ENCODE data around the gene CYFIP2. TPM values are rescaled to one million over a fixed set of nuclear protein-coding genes. Genes with fewer than 3 reads are reported as not detected.

The CYFIP2 gene
- total and polyA plus RNA-seq, 12 donors: 24.8 to 123 (median 54.8) TPM

DNA sequence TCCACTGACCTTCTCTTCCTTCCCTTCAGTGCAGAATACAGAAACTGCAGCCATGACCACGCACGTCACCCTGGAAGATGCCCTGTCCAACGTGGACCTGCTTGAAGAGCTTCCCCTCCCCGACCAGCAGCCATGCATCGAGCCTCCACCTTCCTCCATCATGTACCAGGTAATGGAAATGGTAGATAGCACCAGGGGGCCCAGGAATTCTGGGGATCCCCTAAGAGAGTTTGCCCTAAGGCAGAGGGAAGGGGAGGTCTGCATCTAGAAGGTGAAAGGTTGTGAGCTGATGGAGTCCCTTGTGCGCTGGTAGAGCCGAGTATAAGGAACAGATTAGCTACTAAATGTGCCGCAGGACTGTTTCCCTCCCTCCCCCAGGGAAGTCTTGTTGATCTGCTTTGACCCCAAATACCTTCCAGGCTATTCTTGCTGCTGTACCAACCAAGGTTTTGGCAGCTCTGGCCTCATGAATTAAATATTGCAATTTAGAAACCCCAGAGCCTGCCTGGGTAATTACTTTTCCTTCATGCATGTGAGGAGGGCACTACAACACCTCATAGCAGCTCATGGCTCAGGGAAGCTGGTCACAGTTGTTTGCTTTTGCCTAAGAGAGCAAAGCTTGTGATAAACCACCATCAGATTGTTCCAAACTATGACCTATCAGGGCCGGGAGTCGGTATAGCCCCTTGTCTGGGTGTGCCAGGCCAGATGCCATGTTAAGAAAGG, 19.6 kb downstream of the CYFIP2 start:
- H3K4me3 ChIP-seq: no peak overlapping the region
- no peak for DNase-seq
- no peak for TF ChIP-seq CTCF (IDR thresholded peaks at IDR 0.05)
- TF ChIP-seq POLR2A (IDR thresholded peaks at IDR 0.05): no peak
- peaks cover 0 to 20% of the 10 kb centered on the region in 2 donors for H3K4me1 ChIP-seq (replicated peaks in 1 of 2)
- no peaks in the 10 kb centered on the region for H3K9me3 ChIP-seq (replicated peaks in 1 of 3)
- intact Hi-C loops (cut with DNase I): no loop called here
- no peak overlapping the region for H3K27ac ChIP-seq
- H3K27me3 ChIP-seq: no peaks in the 10 kb centered on the region
- no peaks in the 10 kb centered on the region for H3K36me3 ChIP-seq (replicated peaks in 1 of 2)
- 87 to 93% (median 90%) methylated on average over 7 to 10 of the region's 10 CpGs for WGBS, 4 donors

DNA sequence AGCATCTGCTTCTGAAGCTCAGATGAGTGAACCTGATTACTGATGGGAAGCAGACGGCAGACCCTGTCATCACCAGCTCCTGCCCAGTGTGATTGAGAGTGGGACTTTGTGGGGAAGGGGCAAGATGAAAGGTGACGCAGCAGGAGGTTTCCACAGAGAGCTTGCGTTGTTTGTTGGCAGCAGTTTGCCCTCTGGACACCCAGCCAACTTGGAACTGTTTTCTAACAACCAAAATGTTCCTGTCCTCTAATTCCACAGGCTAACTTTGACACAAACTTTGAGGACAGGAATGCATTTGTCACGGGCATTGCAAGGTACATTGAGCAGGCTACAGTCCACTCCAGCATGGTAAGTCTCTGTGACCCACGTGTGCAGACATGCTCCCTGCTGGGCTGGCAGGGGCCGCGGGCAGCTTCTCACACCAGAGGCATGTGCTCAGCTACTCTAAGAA, 20.9 kb downstream of the CYFIP2 start:
- Histone ChIP-seq H3K9me3 (replicated peaks in 1 of 3) (no peaks in the 10 kb centered on the region), H3K36me3 (replicated peaks in 1 of 2) (no peaks in the 10 kb centered on the region), H3K4me1 (replicated peaks in 1 of 2) (peaks cover 0 to 21% of the 10 kb centered on the region in 2 donors), H3K27me3 (no peaks in the 10 kb centered on the region), H3K27ac (peak overlapping the region in 1 of 5 donors; percentile 36), H3K4me3 (no peak overlapping the region)
- peak in 1 of 7 donors; percentile 32 for DNase-seq
- intact Hi-C loops (cut with DNase I): no loop called here
- WGBS, 4 donors: 62 to 78% (median 74%) methylated on average over 6 to 7 of the region's 7 CpGs
- no peak for TF ChIP-seq CTCF (IDR thresholded peaks at IDR 0.05)
- TF ChIP-seq POLR2A (IDR thresholded peaks at IDR 0.05): no peak

GRCh38 chr5:157288405-157289163, 22.7 kb downstream of the CYFIP2 start:
- H3K36me3 ChIP-seq (replicated peaks in 1 of 2): no peaks in the 10 kb centered on the region
- intact Hi-C loops (cut with DNase I): no loop called here
- TF ChIP-seq POLR2A (IDR thresholded peaks at IDR 0.05) (no peak), CTCF (IDR thresholded peaks at IDR 0.05) (no peak)
- H3K4me3 ChIP-seq: no peak overlapping the region
- WGBS, 4 donors: 45 to 58% (median 52%) methylated on average over 4 of the region's 4 CpGs
- no peak for DNase-seq
- H3K27ac ChIP-seq: peak overlapping the region in 1 of 5 donors; percentile 45
- no peaks in the 10 kb centered on the region for H3K9me3 ChIP-seq (replicated peaks in 1 of 3)
- peaks cover 0 to 21% of the 10 kb centered on the region in 2 donors for H3K4me1 ChIP-seq (replicated peaks in 1 of 2)
- H3K27me3 ChIP-seq: no peaks in the 10 kb centered on the region

DNA sequence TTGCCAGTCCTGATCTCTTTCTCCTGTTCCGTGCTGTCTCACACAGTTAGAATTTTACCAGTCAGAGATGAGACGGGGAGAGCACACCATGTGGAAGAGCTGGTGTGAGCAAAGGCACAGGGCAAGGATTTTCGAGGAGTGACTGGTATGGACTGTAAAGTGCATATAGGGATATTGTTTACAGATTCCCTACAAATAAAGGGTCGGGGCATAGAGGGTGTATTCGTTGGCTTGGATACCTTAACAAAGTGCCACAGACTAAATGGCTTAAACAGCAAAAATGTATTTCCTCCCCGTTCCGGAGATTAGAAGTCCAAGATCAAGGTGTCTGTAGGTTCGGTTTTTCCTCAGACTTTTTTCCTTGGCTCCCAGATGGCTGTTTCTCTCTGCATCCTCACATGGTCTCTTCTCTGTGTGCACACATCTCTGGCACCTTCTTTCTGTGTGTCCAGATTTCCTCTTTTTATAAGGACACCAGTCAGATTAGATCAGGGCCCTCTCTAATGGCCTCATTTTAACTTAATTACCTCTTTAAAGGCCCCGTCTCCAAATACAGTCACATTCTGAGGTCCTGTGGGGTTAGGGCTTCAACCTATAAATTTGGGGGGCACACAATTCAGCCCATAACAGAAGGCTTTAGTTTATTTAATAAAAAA, 23.4 kb downstream of the CYFIP2 start:
- Histone ChIP-seq H3K4me1 (replicated peaks in 1 of 2) (peaks cover 0 to 17% of the 10 kb centered on the region in 2 donors), H3K27me3 (no peaks in the 10 kb centered on the region), H3K36me3 (replicated peaks in 1 of 2) (no peaks in the 10 kb centered on the region), H3K4me3 (no peak overlapping the region), H3K27ac (peak overlapping the region in 2 of 5 donors; percentile 24 to 45), H3K9me3 (replicated peaks in 1 of 3) (no peaks in the 10 kb centered on the region)
- intact Hi-C loops (cut with DNase I): no loop called here
- TF ChIP-seq CTCF (IDR thresholded peaks at IDR 0.05): no peak
- TF ChIP-seq POLR2A (IDR thresholded peaks at IDR 0.05): no peak
- WGBS, 4 donors: 87 to 90% (median 88%) methylated on average over 9 of the region's 9 CpGs
- DNase-seq: no peak

Measured in adrenal gland (tissue), 12 donors.